ENCODE results near the gene PIEZO2. TPM values are rescaled to one million over a fixed set of nuclear protein-coding genes. Genes with fewer than 3 reads are reported as not detected.

PIEZO2 gene
- polyA plus RNA-seq, 1 donor from 2014 or later = 0.30 TPM

GRCh38 chr18:10937743-10938640 lies 211.4 kb downstream of the PIEZO2 start:
- Histone ChIP-seq H3K79me2 (replicated peaks; ENCODE audit: insufficient read depth, low read length) (no peaks in the 10 kb centered on the region), H3K9ac (ENCODE audit: low read length) (no peak overlapping the region), H3K36me3 (ENCODE audit: insufficient read depth, low read length) (no peaks in the 10 kb centered on the region), H3K9me2 (ENCODE audit: insufficient read depth, low read length) (no peaks in the 10 kb centered on the region), H4K20me1 (ENCODE audit: insufficient read depth) (no peaks in the 10 kb centered on the region), H3K27ac (ENCODE audit: low read length) (no peak overlapping the region), H3F3A (ENCODE audit: insufficient read depth, low read length, poor library complexity, severe bottlenecking) (no peaks in the 10 kb centered on the region), H2AFZ (ENCODE audit: low read depth, low read length) (no peak overlapping the region), H3K9me3 (ENCODE audit: low read length) (no peaks in the 10 kb centered on the region), H3K4me2 (ENCODE audit: low read length) (no peak overlapping the region), H3K4me3 (ENCODE audit: low read length) (no peak overlapping the region), H3K27me3 (ENCODE audit: insufficient read depth, low read depth, low read length) (no peaks in the 10 kb centered on the region)
- TF ChIP-seq EZH2 (IDR thresholded peaks at IDR 0.05; ENCODE audit: borderline replicate concordance, insufficient read depth, low read length, poor library complexity, severe bottlenecking) (no peak), EP300 (conservative IDR thresholded peaks at IDR 0.05; ENCODE audit: poor library complexity, severe bottlenecking) (no peak), SMC3 (conservative IDR thresholded peaks at IDR 0.05; ENCODE audit: poor library complexity) (no peak), CTCF (IDR thresholded peaks at IDR 0.05; ENCODE audit: poor library complexity, severe bottlenecking) (no peak), POLR2AphosphoS5 (IDR thresholded peaks at IDR 0.05) (no peak), MXI1 (conservative IDR thresholded peaks at IDR 0.05; ENCODE audit: poor library complexity, severe bottlenecking) (no peak), RAD21 (conservative IDR thresholded peaks at IDR 0.05) (no peak), TAF1 (IDR thresholded peaks at IDR 0.05; ENCODE audit: low read depth) (no peak)
- TF ChIP-seq, protein P1, sequence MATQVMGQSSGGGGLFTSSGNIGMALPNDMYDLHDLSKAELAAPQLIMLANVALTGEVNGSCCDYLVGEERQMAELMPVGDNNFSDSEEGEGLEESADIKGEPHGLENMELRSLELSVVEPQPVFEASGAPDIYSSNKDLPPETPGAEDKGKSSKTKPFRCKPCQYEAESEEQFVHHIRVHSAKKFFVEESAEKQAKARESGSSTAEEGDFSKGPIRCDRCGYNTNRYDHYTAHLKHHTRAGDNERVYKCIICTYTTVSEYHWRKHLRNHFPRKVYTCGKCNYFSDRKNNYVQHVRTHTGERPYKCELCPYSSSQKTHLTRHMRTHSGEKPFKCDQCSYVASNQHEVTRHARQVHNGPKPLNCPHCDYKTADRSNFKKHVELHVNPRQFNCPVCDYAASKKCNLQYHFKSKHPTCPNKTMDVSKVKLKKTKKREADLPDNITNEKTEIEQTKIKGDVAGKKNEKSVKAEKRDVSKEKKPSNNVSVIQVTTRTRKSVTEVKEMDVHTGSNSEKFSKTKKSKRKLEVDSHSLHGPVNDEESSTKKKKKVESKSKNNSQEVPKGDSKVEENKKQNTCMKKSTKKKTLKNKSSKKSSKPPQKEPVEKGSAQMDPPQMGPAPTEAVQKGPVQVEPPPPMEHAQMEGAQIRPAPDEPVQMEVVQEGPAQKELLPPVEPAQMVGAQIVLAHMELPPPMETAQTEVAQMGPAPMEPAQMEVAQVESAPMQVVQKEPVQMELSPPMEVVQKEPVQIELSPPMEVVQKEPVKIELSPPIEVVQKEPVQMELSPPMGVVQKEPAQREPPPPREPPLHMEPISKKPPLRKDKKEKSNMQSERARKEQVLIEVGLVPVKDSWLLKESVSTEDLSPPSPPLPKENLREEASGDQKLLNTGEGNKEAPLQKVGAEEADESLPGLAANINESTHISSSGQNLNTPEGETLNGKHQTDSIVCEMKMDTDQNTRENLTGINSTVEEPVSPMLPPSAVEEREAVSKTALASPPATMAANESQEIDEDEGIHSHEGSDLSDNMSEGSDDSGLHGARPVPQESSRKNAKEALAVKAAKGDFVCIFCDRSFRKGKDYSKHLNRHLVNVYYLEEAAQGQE (IDR thresholded peaks at IDR 0.05; ENCODE audit: borderline replicate concordance) = no peak

- no peaks in the 10 kb centered on the region for H3K9me2 ChIP-seq (ENCODE audit: insufficient read depth, low read length)
- H2AFZ ChIP-seq (ENCODE audit: low read depth, low read length) = no peak overlapping the region
- no peak overlapping the region for H3K4me2 ChIP-seq (ENCODE audit: low read length)
Observed at GRCh38 chr18:10936176-10937053, 213.0 kb downstream of the PIEZO2 start.

More at GRCh38 chr18:10936176-10937053, 213.0 kb downstream of the PIEZO2 start:
- Histone ChIP-seq H3K79me2 (replicated peaks; ENCODE audit: insufficient read depth, low read length) (no peaks in the 10 kb centered on the region), H3K4me3 (ENCODE audit: low read length) (no peak overlapping the region), H3K9ac (ENCODE audit: low read length) (no peak overlapping the region), H3K27ac (ENCODE audit: low read length) (no peak overlapping the region), H4K20me1 (ENCODE audit: insufficient read depth) (no peaks in the 10 kb centered on the region), H3K9me3 (ENCODE audit: low read length) (no peaks in the 10 kb centered on the region), H3F3A (ENCODE audit: insufficient read depth, low read length, poor library complexity, severe bottlenecking) (no peaks in the 10 kb centered on the region), H3K36me3 (ENCODE audit: insufficient read depth, low read length) (no peaks in the 10 kb centered on the region), H3K27me3 (ENCODE audit: insufficient read depth, low read depth, low read length) (no peaks in the 10 kb centered on the region)
- TF ChIP-seq CTCF (IDR thresholded peaks at IDR 0.05; ENCODE audit: poor library complexity, severe bottlenecking) (no peak), TAF1 (IDR thresholded peaks at IDR 0.05; ENCODE audit: low read depth) (no peak), EP300 (conservative IDR thresholded peaks at IDR 0.05; ENCODE audit: poor library complexity, severe bottlenecking) (no peak), EZH2 (IDR thresholded peaks at IDR 0.05; ENCODE audit: borderline replicate concordance, insufficient read depth, low read length, poor library complexity, severe bottlenecking) (no peak), RAD21 (conservative IDR thresholded peaks at IDR 0.05) (no peak), MXI1 (conservative IDR thresholded peaks at IDR 0.05; ENCODE audit: poor library complexity, severe bottlenecking) (no peak), POLR2AphosphoS5 (IDR thresholded peaks at IDR 0.05) (no peak), SMC3 (conservative IDR thresholded peaks at IDR 0.05; ENCODE audit: poor library complexity) (no peak)
- TF ChIP-seq, protein P1 (IDR thresholded peaks at IDR 0.05; ENCODE audit: borderline replicate concordance) = no peak
